ENCODE measurements around the gene PEX1.
"Not testable (repeated sequence)": the region's sequence is repeated elsewhere in the genome, so short reads cannot be mapped to it uniquely, and the experiment has no call there.

PEX1 gene

DNA sequence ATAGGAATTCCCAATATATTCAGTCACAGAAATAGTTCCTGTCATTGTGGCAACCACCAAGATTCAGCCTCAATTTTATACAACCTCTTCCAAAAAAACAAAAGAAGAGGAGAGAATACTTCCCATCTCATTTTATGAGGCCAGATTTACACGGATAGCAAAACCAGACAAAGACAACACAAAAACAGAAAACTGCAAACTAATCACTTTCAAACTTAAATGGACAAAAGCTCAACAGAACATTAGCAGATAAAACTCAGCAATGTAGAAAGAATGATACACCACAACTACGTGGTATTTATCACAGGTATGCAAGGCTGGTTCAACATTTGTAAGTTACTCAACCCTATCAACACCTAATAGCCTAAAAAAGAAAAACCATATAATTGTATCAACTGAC is 22.0 kb downstream of the PEX1 start:
- no peak for DNase-seq

DNA sequence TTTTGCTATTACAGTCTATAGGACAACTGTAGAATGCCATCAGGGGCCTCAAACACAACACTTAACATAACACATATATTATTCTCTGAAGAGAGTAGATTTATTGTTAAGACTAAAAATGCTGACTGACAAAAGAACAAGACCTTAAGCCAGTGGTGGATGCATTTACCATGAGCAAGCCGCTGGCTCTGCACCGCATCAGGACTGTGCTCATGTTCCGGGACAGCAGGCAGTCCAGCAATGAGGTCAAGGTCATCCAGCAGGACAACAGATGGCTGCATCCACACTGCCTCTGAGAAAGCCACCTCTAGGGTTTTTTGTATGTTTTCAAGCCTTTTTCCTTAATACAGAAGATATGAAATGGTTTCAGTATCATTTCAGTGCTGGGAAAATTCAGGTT is 23.8 kb downstream of the PEX1 start:
- no peak for DNase-seq

DNA sequence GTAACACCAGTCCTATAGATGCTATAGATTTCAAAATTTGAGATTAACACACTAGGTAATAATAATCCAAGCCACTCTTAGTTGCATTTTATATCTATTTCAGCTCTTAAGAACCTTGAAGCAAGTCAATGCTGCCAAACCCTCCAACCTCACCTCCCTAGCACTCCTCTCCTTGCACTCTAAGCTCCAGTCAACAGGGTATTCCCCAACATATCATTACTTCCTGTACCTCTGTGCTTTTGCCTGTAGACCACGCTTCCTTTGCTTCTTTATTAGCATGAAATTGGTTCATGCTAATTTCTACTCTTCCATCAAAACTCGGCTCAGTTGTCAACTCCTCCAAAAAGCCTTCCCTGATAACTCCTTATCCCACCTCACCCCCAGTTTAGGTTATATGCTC is 24.6 kb downstream of the PEX1 start:
- DNase-seq = no peak

DNA sequence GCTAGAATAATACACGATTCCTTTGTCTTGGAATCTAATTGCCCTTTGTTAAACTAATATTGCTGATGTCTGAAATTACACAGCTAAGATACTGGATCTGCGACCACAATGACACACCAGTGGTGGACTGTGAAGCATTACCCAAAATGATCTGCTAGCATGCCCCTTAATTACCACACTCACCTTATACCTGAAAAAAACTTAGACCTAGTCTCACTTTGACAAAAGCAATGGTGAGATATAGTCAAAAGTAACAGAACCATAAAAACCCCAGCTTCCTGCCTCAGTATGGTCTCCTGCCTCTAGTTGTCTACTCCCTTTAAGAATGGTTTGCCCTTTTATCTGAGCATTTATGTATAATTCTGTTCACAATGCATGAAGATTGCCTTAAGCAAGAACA is 29.8 kb downstream of the PEX1 start:
- DNase-seq = no peak

DNA sequence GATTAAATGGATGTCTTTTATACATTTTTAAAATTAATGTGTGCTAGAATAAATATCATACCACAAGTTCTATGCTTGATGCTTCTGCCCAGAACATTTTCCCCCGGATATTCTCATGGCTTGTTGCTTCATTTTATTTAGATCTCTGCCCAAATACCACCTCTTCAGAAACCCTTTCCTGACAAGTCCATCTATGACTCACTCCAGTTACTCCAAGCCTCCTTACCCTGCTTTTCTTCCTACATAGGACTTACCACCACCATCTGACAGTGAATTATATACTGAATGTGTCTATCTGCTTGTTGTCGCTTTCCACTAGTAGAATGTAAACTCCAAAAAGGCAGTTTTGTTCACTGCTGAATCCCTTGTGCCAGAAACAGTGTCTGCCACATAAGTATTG is 31.4 kb downstream of the PEX1 start:
- no peak for DNase-seq

DNA sequence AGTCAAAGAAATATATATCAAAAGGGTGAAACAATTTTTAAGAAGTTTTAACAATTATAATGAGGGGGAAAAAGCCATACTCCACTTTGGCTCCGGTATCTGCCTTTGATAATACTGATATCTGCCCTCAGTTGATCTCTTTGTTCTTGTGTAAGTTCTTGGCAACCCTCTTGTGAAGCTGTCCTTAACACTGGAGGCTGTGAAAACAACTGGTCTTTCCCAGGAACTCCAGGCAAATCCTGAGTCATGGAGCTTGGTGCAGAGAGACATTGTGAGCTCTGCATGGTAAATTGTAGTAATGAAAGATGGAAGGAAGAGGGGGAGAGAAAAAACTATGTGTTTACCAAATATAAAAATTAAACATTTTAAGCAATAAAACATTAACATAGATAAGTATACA is 38.7 kb downstream of the PEX1 start:
- no peak for DNase-seq

DNA sequence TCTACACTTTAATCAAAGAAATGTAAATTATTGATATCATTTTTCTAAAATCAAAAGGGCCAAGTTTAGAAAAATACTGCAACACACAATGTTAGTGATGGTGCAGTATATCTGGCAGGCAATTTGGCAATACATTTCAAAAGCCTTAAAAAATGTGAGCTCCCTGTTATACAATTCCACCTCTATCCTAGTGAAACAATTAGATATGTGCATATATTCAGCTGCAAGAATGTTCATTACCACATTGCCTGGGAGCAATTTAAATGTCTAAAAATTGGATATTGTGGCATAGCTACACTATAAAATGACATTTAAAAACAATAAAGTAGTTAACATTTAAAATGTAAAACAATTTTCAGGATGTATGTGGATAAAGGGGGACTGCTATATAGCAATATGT is 40.5 kb downstream of the PEX1 start:
- no peak for DNase-seq

DNA sequence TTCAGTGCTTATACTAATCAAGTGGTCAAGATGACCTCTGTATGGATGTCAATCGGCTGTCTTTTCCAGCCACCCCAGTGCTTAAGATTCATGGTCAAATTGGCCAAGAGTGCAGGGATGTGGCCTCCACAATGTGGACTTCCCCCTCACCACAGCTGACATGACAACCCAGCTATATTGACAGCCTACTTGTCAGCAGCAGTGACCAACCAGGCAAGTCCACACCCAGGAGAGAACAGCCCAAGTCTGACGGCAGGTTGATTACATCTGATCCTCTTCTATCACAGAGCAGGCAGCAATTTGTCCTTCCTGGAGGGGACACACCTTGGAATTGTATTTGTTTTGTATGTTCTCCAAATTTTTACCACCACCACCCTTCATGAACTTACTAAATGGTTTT is 42.3 kb downstream of the PEX1 start:
- no peak for DNase-seq

DNA sequence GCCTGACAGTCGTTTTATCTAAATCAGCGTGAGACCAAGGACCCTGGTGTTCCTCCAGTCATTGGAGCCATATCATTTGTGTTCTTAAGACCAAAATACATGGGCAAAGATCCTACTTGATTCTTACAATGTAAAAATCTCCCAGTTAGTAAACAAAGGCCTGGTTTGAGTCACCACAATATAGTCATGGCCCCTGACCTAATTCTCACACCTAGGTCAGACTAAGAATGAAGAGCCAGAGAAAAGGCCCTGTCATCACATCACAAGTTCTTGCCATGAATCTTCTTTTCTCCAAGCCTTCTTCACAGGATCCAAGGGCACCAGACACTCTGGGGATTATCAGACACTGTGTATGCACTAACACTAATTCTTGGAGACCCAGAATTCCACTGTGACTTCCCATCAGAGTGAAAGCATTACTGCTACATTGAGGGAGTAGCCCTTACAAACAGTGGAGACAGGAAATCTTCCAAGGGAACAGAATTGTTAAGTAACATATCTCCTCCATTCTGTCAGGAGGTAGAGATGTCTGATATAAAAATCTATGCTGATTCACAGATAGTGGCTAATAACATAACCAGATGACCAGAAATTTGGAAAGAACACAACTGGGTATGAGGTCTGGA is 42.9 kb downstream of the PEX1 start:
- no peak for DNase-seq

DNA sequence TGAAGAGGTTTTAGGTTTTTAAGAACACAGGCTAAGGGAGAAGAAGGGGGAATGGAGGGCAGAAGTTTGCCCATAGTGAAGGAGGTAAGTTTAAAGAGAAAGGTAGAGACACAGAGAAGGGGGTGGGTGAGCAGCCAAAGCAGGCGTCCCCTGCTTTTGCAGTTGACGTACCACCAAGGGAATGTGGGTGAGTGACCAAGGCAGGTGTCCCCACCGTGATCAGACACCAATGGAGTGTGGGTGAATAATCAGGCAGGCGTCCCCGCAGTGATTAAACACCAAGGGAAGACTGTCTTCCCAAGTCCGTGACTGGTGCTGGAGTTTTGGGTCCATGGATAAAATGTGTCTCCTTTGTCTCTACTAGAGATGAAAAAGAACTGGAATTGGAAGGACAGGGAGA is 44.1 kb downstream of the PEX1 start:
- not testable (repeated sequence) for DNase-seq

DNA sequence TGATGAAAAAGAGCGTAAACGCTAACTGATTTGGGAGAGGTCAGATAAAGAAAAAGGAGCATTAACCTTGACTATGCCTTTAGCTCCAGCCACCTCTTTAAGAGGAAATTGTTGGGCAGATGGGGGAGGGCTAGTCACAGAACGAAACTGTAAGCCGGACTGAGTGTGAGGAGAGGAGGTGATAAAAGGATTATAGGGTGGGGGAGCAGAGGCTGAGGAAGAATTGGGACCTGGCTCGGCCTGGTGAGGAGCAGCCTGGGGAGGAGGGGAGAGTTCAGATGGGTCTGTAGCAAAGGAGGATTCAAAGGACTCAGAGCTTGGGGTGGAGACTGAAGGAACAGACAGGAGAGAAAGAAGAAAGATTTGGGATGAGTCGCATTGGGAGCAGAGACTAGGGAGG is 44.7 kb downstream of the PEX1 start:
- DNase-seq = not testable (repeated sequence)

DNA sequence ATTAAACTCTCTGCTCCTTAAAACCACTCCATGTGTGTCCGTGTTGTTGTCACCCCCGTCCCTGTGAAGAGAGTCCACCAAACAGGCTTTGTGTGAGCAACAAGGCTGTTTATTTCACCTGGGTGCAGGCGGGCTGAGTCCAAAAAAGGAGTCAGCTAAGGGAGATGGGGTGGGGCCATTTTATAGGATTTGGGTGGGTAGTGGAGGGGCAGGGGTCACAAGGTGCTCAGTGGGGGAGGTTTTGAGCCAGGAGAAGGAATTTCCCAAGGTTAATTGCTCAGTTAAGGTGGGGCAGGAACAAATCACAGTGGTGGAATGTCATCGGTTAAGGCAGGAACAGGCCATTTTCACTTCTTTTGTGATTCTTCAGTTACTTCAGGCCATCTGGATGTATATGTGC is 49.2 kb downstream of the PEX1 start:
- DNase-seq = not testable (repeated sequence)

DNA sequence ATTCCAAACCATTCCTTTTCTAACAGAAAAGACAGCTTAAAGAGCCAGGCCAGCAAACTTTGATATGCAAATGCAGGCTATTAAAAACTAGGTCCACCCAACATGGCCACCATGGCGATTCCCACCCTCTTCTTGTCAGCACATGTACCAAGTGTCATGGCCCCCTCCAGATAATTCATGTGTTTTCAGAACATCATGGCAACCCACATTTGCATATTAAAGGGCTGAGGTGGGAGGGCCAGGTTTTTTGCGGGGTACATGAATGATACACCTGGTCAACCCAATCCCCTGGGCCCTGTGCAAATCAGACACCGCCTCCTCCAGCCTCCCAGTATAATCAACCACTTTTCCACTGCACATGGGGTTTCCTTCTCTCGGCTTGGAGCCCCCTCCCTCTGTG is 49.6 kb downstream of the PEX1 start:
- no peak for DNase-seq

DNA sequence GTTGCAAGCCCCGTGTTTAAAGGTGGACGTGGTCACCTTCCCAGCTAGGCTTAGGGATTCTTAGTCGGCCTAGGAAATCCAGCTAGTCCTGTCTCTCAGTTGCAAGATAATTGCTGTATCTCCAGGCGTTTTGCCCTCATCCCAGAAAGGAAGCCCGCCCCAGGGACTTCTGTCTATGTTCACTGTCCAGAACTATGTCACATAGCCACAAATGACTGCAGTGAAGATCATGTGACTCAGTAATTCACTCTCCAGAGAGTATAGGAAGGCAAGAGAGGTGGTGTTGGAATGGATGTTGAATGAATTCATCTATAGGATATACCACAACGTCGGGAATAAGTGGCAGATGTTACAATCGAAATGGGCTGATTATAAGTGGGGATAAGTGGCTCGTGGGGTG is 50.2 kb downstream of the PEX1 start:
- DNase-seq = no peak

DNA sequence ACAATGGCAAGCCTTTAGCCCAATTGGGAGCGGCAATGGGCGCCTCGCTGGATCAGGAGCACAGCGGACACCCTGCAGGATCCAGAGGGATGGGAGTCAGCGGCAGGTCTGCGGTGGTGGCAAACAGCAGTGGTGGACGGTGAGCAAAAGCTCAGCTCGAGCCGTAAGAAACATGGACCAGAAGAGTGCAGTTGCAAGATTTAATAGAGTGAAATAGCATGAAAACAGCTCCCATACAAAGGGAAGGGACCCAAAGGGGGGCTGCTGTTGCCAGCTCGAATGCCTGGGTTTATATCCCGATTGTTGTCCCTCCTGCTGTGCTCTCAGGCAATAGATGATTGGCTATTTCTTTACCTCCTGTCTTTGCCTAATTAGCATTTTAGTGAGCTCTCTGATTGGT is 50.6 kb downstream of the PEX1 start, which contains the start of gene ERVW-1:
Gene ERVW-1 (minus strand): TSS at position 266 of the 400 bp plus-strand sequence. CDS start 7,565 bp downstream, outside the sequence.
- not testable (repeated sequence) for DNase-seq

DNA sequence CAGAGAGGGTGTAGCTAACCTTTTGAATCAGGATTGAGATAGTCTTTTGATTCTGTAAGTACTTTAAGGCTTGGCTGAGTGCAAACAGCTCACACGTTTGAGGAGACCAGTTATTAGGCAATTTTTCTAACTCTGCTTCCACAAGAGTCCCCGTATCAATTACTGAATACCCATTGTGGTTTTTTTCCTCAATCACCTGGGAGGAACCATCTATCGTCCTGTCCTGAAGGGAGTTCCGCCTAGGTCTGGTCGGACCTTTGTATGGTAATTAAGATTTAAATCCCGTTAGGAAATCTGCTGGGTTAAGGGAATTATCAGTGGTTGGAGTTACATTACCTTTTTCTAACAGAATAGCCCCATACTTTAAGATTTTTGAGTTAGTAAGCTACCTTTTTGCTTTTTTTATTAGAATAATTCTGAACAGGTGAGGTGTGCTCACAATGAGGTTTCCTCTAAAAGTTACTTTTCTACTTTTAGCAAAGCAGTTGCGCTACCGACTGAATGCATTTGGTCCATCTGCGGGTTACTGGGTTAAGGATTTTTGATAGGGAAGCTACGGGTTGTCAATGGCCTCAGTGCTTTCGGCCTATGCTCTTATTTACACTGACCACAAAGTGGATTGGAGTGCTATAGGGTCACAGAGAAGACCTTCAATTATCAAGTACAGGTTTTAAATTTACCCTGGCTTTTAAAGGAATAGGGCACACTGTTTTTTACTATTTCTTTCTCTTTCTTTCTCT is 52.3 kb downstream of the PEX1 start:
- DNase-seq = not testable (repeated sequence)

DNA sequence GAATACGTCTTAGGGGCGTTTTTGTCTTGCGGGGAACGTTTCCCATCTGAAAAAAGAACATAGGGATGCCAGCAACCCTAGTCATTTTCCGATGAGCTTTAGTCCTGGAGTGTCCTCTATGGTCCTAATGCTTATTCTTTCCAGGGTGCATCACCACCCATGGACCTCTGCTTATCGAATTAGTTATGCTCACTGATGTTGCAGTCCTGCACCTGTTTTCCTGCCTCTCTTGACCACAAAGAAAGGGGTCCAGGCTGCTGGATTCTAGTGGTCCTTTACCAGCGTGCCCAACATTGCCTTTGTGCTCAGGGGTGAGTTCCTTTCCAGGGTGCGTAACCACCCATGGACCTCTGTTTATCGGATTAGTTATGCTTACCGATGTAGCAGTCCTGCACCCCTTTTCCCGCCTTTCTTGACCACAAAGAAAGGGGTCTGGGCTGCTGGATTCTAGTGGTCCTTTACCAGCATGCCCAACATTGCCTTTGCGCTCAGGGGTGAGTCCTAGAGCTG is 53.0 kb downstream of the PEX1 start:
- DNase-seq = not testable (repeated sequence)

DNA sequence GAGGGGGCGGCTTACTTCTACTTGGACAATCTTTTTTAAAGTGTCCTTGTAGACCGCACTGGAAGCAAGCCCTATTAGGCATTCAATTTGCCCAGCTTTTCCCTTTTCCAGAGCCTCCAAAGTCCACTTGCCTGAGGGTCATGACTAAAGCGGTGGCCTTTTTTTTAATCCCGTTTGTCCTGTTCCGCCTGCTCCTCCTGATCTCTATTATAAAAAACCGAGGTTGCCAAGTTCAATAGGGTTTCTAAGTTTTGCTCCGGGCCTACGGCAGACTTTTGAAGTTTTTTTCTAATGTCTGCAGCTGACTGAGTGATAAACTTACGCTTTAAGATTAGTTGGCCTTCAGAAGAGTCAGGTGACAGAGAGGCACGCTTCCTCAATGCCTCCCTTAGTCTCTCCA is 54.3 kb downstream of the PEX1 start:
- not testable (repeated sequence) for DNase-seq

DNA sequence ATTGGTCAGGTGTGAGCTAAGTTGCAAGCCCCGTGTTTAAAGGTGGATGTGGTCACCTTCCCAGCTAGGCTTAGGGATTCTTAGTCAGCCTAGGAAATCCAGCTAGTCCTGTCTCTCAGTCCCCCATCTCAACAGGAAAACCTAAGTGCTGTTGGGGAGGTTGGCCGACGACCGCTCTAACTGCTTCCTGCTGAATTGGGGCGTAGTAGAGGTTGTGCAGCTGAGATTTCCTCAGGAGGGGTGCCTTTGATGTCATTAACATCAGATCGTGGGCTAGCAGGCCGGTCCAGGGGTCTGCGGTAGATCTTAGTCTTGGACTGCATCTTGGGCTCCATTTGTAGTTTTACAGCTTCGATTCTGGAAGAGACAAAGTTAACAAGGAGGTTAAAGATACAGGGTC is 59.7 kb downstream of the PEX1 start:
- not testable (repeated sequence) for DNase-seq

DNA sequence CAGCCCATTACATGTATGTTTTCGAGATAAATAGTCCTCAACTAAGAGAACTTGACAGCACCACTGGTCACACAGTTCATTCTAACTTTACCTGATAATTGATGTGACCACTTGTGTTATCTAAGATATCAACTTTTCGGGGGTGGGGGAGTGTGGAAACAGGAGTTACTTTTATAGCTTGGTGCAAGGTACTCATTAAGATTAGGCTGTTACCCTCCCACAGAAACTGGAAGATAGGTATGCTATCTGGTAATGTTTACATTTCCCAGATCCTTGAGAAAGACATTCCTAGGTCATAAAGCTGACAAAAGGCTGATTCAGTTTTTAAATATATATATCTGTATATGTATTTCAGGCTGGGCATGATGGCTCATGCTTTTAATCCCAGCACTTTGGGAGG is 61.6 kb downstream of the PEX1 start:
- no peak for DNase-seq

DNA sequence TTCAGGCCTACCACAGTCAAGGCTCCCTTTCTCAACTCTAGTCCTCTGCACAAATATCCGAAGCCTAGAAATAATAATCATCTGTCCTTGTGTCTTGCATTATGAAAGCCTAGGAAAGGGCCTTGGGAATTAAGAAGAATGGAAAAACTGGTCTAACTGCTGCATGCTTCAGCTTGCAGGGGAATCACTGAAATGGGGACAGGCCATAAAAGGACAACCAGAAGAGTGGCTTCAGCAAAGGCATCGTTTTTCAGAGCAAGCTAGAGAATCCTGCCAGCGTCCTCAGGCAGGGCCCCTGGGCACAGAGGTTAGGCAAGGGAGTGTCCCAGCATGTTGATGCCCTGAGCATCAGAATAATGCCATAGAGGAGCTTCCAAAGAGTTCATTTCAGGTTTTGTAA is 63.8 kb downstream of the PEX1 start:
- DNase-seq = no peak

DNA sequence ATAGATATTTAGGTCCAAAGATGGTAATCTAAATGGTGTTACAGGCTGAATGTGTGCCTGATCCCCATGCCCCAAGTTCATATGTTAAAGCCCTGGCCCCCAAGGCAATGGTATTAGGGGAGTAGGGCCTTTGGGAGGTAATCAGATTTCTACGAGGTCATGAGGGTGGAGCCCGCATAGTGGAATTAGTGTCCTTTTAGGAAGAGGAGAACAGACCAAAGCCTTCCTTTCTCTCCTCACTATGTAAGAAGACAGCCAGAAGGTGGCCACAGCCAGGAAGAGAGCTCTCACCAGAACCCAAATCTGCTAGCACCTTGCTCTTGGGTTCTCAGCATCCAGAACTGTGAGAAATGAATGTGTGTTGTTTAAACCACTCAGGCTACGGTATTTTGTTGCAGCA is 65.8 kb downstream of the PEX1 start:
- DNase-seq = no peak
